ENCODE data around the gene FAM114A1. TPM values are rescaled to one million over a fixed set of nuclear protein-coding genes. Genes with fewer than 3 reads are reported as not detected.

Gene FAM114A1
- total RNA-seq, 1 experiment from 2014 or later: 32.0 TPM

GRCh38 chr4:38868059-38868960 is 704 bp downstream of the FAM114A1 start:
- Histone ChIP-seq H3K9me3 (ENCODE audit: control insufficient read depth, insufficient read depth, low read depth, low read length) (no peaks in the 10 kb centered on the region), H3K27me3 (ENCODE audit: control insufficient read depth, insufficient read depth, low read length) (no peaks in the 10 kb centered on the region), H3K4me1 (ENCODE audit: control insufficient read depth, insufficient read depth, low read length) (peaks cover 11% of the 10 kb centered on the region), H3K4me3 (ENCODE audit: low read depth in 2 of 2, low read length in 2 of 2) (peak overlapping the region; percentile 54 to 69), H3K27ac (ENCODE audit: low read length) (peak overlapping the region; percentile 78), H3K36me3 (ENCODE audit: control insufficient read depth, insufficient read depth, low read length) (peaks cover 4% of the 10 kb centered on the region; the same call in 1 of the 2 replicates)
- ATAC-seq (peak; percentile 61), DNase-seq (ENCODE audit: low read depth, low spot score) (no peak)
- intact Hi-C loops (cut with micrococcal nuclease; ENCODE audit: unreplicated experiment): no loop called here
- ChIA-PET POLR2A (no interaction called here), CTCF (no interaction called here)
- in situ Hi-C loops (cut with HindIII; ENCODE audit: low pct_unique_long_range_greater_than_20kb, low sequenced_read_pairs): no loop called here
- no TSS peak for BruUV-seq (replicated peaks)
- no peak for TF ChIP-seq TCF7L2 (IDR thresholded peaks at IDR 0.05; ENCODE audit: low read depth, low read length)
- no peak for TF ChIP-seq POLR2AphosphoS5 (IDR thresholded peaks at IDR 0.05; ENCODE audit: low read depth, low read length)
- no peak for TF ChIP-seq REST (IDR thresholded peaks at IDR 0.05; ENCODE audit: insufficient read depth in 1 of 2, low read depth in 2 of 2, low read length in 1 of 2)
- no peak for TF ChIP-seq SIN3A (IDR thresholded peaks at IDR 0.05; ENCODE audit: borderline replicate concordance, insufficient read depth, low read depth, low read length)
- TF ChIP-seq CTCF (IDR thresholded peaks at IDR 0.05): no peak

GRCh38 chr4:38869511-38869910 is 1.9 kb downstream of the FAM114A1 start:
- POLR2A ChIA-PET: no interaction called here
- BruUV-seq (replicated peaks): no TSS peak
- DNase-seq (ENCODE audit: low read depth, low spot score) (no peak), ATAC-seq (no peak)
- Histone ChIP-seq H3K9me3 (ENCODE audit: control insufficient read depth, insufficient read depth, low read depth, low read length) (no peaks in the 10 kb centered on the region), H3K36me3 (ENCODE audit: control insufficient read depth, insufficient read depth, low read length) (peaks cover 4% of the 10 kb centered on the region; the same call in 1 of the 2 replicates), H3K27ac (ENCODE audit: low read length) (no peak overlapping the region), H3K4me3 (ENCODE audit: low read depth in 2 of 2, low read length in 2 of 2) (no peak overlapping the region), H3K4me1 (ENCODE audit: control insufficient read depth, insufficient read depth, low read length) (peaks cover 11% of the 10 kb centered on the region), H3K27me3 (ENCODE audit: control insufficient read depth, insufficient read depth, low read length) (no peaks in the 10 kb centered on the region)
- CTCF ChIA-PET: no interaction called here
- in situ Hi-C loops (cut with HindIII; ENCODE audit: low pct_unique_long_range_greater_than_20kb, low sequenced_read_pairs) (no loop called here), intact Hi-C loops (cut with micrococcal nuclease; ENCODE audit: unreplicated experiment) (no loop called here)
- no peak for TF ChIP-seq REST (IDR thresholded peaks at IDR 0.05; ENCODE audit: insufficient read depth in 1 of 2, low read depth in 2 of 2, low read length in 1 of 2)
- TF ChIP-seq CTCF (IDR thresholded peaks at IDR 0.05): no peak
- TF ChIP-seq SIN3A (IDR thresholded peaks at IDR 0.05; ENCODE audit: borderline replicate concordance, insufficient read depth, low read depth, low read length): no peak
- TF ChIP-seq POLR2AphosphoS5 (IDR thresholded peaks at IDR 0.05; ENCODE audit: low read depth, low read length): no peak
- no peak for TF ChIP-seq TCF7L2 (IDR thresholded peaks at IDR 0.05; ENCODE audit: low read depth, low read length)
